PC-3 (cell line): ENCODE results near the gene NOXA1.

Experiments
- CTCF ChIP-seq: fragments of 300-600 bp; sonication (generic); conservative IDR thresholded peaks from 2 replicates; pipeline ENCODE4 v1.5.1; 2017; ENCODE audit warnings: antibody characterized with exemption, low read depth, mild to moderate bottlenecking, low read length
- EZH2 ChIP-seq: fragments of 300-600 bp; sonication (generic); IDR thresholded peaks from one replicate; pipeline ENCODE4 v1.6.1; 2017; ENCODE audit warnings: antibody characterized with exemption, mild to moderate bottlenecking, low read length; ENCODE audit not compliant: unreplicated experiment
- EZH2phosphoT487 ChIP-seq: fragments of 300-600 bp; sonication (generic); IDR thresholded peaks from 2 replicates; pipeline ENCODE4 v1.6.1; 2018; ENCODE audit warnings: mild to moderate bottlenecking, antibody characterized with exemption, low read length, borderline replicate concordance

GRCh38 chr9:137475666-137476065 lies 52.5 kb downstream of the NOXA1 start:
- TF ChIP-seq CTCF (no peak), EZH2 (no peak), EZH2phosphoT487 (no peak)
